SKM-1 treated with dmso at 0.1 percent for 144 hours (cell line): ENCODE data around the gene ITGB2.
A peak's percentile ranks its signal among the peaks of the same experiment; 100 is the strongest.

ENCODE experiments used
- DNase-seq: peaks from one replicate; lab custom pipeline; 2025; ENCODE audit not compliant: unreplicated experiment; lab: John Stamatoyannopoulos, UW

Gene ITGB2

GRCh38 chr21:44920694-44921604 lies at the start of gene ITGB2:
Gene ITGB2, minus strand, starts transcription at chr21:44920899. Its CDS starts 10,117 bp downstream, at chr21:44910782.
- peak; percentile 96 for DNase-seq

GRCh38 chr21:44969931-44970755 lies 49.4 kb upstream of the ITGB2 start:
- no peak for DNase-seq

DNA sequence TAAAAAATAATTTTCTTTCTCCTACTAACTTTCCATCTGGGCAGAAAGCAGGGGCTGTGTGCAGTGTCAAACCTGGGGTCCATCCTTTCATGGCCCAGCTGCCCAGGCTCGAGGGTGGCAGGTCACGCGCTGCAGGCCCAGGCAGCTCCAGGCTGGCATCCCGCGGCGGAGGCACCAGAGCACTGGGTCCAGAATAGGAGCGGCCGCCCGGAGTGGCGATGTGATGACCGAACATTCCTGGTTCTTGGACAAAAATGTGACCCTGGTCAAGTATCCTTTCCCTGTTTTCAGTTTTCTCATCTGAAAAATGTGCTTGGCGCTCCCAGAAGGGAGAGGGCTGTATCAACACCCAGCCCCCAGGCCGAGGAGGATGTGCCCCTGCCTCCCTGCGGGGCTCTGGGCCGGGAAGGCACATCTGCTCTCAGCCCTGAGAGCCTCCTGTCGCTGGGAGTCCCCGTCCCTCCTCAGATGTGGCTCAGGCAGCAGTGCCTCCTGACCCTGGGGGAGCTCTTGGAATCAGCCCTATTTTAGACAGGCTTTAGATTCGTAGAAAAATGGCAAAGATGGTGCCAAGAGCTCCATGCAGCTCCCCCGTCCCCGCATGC lies 48.5 kb upstream of the ITGB2 start:
- no peak for DNase-seq

DNA sequence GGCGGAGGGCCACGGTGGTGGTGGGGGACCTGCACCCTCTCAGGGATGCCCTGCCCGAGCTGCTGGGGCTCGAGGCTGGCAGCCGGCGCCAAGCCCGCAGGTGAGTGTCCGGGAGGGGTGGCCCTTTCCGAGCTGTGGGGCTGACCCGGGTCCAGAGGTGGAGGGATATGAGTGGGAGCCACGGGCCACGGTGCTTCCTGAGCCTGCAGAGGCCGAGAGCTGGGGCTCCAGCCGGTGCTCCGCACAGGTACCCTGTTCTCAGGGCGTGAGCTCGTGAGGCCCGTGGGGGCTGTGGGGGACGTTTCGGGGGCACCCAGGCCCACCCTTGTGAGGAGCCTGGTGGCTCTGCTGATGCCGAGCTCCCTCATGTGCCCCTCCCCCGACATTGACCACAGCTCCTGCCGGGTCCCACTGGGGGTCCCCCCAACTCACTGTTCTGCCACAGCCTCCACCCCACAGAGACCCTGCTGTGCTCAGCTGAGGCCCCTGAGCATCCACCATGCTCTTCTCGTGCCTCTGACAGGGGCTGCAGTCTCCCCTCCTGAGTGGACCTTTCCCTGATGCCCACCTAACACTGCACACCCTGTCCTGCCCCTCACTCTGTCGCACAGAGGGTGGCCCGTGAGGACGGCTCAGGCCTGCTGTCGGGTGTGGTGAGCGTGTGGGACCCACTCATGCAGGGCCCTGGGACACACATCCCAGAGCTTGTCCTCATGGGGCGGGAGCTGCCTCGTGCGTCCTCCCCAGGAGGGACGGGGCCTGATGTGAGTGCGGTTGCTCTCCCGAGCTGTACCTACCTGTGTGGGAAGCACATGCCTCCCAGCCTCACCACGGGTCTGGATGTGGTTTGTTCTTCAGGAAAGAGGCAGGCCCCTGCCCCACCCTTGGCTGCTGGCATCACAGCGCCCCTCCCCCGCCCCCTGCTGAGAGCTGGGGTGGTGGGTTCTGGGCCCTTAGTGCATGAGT lies 46.7 kb upstream of the ITGB2 start:
- no peak for DNase-seq

GRCh38 chr21:44966135-44967081 lies 45.7 kb upstream of the ITGB2 start:
- no peak for DNase-seq

DNA sequence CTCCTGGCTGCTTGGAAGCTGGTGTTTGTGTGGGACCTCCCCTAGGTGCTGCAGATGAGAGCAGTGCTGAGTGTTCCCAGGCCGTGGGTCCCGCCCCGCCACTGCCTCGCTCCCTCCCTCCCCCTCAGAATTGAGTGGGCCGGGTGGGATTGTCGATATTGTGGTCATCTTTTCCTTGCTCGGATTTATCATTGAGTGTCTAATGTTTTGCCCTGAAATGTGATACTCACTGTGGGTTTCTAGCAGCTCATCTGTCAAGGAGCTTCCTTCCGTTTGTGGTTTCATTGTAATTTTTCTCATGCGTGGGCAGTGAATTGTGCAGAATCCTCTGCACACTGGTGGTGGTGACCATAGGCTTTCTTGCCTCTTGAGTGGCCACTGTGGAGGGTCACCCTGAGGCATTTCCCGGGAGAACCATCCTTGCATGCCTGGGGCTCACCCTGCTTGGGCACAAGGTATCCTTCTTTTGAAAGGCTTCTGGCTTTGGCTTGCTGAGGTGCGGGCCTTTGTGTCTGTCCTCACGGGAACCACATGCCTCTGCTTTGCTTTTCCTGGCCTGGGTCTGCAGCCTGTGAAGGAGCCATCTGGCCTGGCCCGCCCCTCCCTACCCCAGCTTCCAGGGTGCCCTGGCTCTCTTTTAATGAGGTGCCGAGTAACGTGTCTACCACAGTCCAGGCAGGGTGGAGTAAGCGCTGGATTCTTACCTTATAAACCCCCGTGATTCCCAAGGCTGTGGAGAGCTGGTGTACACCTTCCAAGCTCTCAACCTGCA lies 44.7 kb upstream of the ITGB2 start:
- no peak for DNase-seq

DNA sequence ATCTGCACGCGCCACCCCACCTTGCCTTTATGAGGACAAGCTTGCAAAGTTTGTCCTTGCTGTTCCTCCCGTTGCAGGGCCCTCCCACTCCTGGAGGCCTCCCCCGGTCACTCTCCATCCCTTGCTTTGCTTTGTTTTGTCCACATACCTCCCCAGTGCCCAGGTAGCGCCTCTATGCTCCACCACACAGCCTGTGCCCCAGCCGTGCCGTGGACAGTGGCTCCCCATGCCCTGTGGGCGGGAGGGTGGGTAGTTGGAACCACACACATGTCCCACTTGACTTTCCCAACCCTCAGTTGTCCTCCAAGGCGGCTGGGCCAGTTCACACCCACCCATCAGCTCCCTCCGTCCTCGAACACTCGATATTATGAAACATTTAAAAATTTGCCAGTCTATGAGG lies 43.7 kb upstream of the ITGB2 start:
- DNase-seq: no peak

GRCh38 chr21:44962403-44962966 lies 41.8 kb upstream of the ITGB2 start:
- DNase-seq: no peak

DNA sequence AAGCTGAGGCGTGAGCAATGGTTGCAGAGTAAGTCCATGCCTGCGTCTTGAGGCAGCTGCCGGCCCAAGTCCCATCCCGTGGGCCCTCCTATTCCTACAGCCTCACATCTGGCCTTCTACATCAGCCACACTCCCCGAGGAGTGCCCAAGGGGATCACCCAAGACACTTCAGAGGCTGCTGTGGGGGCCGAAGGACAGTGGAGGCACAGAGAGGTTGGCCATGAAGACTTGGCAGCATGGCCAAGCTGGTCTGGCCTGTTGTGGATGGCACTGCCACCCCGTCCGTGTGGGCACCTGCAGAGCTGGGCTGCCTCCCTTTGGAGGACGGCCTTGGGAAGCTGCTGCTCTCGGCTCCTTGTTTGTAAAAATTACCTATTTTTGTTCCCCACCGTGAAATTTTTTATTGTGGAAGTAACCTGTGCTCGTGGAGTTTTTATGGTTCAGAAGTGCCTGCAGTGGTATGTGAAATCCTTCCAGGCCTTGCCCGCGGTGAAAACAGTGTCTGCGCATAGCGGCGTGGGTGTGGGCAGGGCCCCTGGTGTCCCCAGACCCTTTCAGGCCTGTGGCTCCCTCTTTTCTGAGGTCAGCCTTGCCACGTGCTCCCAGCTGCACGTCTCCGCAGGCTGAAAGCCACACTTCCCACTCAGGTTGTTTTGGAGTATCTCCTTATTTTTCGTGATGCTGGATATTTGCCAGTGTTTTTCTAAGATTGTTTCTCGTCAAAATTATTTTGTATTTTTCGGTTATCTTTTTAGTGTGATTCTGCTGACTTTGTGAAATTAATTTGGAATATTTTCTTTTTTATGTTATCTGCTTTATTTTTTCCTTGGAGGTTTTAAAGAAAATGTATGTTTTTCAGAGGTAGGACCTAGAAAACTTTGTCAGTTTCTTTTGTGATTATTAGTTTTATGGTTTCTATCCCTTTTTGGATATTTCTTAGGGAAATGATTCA lies 39.7 kb upstream of the ITGB2 start:
- DNase-seq: no peak

DNA sequence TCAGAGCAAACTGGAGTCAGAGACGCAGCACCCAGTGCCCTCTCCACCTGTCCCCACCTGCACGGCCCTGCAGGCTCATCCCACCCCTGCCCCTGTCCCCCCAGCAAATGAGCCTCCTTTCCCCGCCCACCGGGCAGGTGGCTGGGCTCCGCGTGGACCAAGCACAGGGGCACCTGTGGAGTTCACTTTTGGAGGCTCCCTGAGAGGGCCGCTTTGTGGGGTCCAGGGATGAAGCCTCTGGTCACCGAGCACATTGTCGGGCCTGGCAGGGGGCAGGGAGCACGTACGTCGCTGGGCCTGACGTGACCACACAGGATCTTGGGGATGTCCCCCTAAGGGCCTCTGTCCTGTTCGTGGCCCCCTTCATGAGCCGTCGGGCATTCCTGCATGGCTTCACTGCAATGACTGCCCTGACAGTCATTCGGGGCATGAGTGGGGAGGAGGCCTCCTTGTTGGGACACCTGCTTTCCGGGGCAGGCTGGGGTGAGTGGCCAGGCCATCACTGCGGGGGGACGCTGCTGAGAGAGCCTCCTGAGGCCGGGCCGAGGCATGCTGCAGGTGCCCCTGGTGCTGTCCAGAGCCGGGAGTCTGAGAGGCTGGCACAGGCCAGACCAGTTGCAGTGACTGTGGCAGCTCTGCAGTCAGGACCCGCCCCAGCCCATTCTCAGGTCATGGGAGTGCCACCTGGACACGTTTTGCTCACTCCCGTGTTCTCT lies 38.8 kb upstream of the ITGB2 start:
- DNase-seq: no peak

DNA sequence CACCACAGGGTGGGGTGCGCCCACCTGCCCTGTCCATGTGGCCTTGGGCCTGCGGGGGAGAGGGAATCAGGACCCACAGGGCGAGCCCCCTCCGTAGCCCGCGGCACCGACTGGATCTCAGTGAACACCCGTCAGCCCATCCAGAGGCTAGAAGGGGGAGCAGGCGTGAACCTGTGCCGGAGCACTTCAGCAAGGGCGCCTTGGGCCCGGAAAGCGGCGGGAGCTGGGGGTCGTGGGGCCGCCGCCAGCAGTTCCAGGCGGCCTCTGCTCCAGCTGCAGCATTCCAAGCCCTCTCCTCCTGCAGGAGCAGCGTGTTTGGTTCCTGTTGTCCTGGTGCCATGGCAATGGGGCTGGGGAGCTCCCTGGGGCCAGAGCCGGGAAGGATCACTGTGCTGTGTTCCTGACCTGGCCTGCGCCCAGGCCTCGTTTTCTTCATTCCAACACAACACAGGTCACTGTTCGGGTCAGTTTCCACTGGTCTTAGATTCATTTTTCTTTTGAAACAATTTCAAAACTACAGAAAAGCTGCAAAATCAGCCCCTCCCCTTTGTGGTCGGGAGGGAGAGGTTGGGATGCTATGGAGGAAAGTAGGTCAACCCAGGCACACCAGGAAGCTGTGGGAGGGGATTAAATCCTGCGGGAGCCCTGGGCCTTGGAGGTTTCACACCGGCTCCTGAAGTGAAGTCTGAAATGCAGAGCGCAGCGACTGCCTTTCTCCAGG lies 37.9 kb upstream of the ITGB2 start:
- DNase-seq: no peak

- no peak for DNase-seq
Observed at GRCh38 chr21:44957901-44958451, 37.3 kb upstream of the ITGB2 start.

DNA sequence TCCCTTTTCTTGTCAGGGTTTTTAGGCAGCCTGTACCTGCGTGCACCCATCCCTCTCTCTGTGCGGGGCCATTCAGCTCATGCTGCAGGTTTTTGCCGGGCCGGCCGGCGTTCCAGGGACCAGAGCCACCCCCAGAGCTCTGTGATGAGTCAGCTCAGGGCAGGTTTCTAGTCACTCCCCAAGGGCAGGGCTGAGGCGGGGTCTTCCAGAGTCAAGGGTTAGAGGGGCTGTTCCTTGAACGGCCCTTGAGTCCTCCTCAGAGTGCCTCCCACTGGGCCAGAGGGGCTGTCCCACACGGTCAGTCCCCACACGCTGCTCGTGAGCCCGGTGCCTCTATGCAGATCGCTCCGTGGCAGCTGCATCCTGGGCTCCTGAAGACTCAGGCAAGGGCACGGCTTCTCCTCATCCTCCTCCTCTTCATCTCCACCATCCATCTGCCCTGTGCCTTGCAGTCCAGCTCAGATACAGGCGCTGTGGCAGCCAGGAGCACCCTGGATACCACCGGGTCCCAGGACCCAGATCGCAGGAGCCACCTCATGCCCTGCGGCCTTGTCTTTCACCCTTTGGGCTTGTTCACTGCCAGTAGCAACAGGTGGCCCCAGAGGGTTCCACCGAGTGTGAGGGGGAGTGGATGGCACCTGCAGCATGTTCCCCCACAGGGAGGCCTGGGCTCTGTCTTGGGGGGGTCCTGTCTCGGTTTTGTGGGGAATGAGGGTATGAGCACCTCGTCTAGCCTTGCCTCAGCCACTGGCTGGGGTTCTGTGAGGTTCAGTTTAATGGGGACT lies 36.5 kb upstream of the ITGB2 start:
- DNase-seq: no peak

- no peak for DNase-seq
Observed at GRCh38 chr21:44956356-44957046, 35.8 kb upstream of the ITGB2 start.
